GM21825 (cell line): ENCODE results near the gene SLC25A21.

ENCODE experiments used
- ATAC-seq: cut with Tn5 transposase; IDR thresholded peaks from one replicate; pipeline ENCODE4 v1.9.1; 2021; ENCODE audit warnings: mild to moderate bottlenecking, moderate library complexity; ENCODE audit not compliant: unreplicated experiment

SLC25A21 gene

GRCh38 chr14:36791402-36791801, 381.0 kb downstream of the SLC25A21 start:
- ATAC-seq, result no peak

- no peak for ATAC-seq
Measured at GRCh38 chr14:36785511-36785910, 386.9 kb downstream of the SLC25A21 start.

- ATAC-seq, result no peak
Measured at GRCh38 chr14:36784541-36784940, 387.9 kb downstream of the SLC25A21 start.

DNA sequence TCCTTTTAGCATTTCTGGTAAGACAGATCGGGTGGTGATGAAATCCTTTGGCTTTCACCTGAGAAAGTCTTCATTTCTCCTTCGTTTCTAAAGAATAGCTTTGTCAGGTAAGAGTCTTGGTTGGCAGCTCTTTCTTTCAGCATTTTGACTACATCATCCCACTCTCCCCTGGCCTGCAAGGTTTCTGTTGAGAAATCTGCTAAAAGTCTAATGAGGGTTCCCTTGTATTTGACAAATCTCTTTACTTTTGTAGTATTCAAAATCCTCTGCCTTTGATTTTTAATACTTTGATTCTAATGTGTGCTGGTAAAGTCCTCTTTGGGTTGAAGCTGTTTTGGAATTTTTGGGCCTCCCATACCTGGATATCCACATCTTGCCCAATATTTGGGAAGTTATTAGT, 390.5 kb downstream of the SLC25A21 start:
- ATAC-seq, result no peak

DNA sequence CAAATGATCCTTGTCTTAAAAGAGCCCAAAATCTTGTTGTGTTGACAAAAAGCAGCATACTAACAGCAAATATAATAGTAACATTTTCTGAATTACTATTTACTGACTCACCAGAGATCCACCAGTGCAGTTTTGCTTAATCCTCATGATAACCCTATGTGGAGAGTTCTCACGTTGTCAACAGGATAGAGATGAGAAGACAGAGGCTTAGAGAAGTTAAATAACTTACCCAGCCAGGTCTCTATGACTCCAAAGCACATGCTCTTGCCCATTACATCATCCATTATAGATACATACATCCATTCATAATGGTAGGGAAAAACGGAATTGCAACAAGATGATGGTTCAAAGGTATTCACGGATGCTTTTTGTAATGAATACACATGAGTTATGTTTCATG, 398.8 kb downstream of the SLC25A21 start:
- no peak for ATAC-seq

DNA sequence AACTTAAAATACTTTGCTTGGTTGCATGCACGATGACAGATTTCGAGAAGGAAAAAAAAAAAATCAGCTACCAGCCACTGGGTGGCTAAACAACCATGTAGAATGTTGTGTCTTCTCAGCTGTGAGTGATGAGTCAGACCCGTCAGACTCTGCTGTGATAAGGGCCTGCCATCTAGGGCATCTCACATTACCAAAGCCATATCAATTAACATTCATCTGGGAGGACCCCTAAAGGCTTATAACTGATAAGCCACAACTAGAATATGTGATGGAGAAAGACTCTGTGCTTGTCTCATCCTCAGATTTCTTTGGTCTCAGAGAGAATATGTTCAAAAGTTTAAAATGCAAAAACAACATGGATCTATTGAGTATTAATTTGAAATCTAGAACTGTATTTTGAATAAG, 399.3 kb downstream of the SLC25A21 start:
- ATAC-seq, result no peak

GRCh38 chr14:36771028-36771640, 401.3 kb downstream of the SLC25A21 start:
- ATAC-seq, result no peak

DNA sequence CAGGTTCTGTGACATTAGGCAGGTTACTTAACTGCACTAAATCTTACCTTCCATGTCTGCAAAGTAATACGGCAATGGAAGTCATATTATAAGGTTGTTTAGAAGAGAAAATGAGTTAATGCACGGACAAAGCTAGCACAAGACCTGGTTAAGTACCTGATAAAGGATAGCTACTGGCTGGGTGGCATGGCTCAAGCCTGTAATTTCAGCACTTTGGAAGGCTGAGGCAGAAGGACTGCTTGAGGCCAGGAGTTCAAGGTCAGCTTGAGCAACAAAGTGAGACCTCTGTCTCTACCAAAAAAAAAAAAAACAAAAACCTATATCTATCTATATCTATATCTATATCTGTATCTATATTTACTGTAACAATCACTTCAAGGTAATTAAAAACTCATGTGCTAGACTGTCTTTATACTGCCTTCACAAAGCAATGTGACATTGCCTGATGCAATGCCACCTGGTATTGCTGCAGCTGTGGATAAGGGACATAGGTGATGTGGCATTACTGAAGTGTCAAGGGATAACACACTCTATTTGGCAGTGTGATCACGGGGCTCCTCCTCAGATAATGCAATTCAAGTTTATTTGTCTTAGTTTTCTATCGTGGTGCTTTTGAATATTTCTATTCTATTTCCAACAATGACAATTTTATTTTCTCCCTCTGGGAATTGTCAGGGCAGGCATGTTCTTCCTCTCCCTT, 403.6 kb downstream of the SLC25A21 start:
- no peak for ATAC-seq

GRCh38 chr14:36767603-36768281, 404.7 kb downstream of the SLC25A21 start:
- no peak for ATAC-seq

- ATAC-seq, result no peak
Measured at GRCh38 chr14:36766974-36767373, 405.4 kb downstream of the SLC25A21 start.

GRCh38 chr14:36757734-36758601, 414.4 kb downstream of the SLC25A21 start:
- ATAC-seq, result no peak

- ATAC-seq, result no peak
Measured at GRCh38 chr14:36756226-36756625, 416.2 kb downstream of the SLC25A21 start.

GRCh38 chr14:36755756-36756155, 416.6 kb downstream of the SLC25A21 start:
- no peak for ATAC-seq

- no peak for ATAC-seq
Measured at GRCh38 chr14:36751920-36752319, 420.5 kb downstream of the SLC25A21 start.

GRCh38 chr14:36751106-36751505, 421.3 kb downstream of the SLC25A21 start:
- ATAC-seq, result no peak

DNA sequence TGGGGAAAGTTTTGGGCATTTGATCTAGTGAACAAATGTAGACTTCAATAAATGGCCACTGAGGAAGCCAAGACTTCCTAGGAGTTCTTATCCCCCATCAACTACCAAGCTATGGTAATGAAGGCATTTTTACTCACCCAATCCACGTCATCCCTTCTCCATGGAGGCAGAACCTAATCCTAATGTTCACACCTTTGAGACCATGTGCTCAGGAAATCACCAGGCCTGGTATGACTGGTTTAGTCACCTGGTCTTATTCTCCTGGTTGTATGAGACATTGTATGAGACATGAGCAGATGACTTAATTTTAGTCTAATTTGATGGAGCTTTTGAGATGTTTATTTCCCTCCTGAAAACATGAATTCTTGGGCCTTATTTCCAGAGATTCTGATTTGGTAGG, 422.2 kb downstream of the SLC25A21 start:
- ATAC-seq, result no peak

- ATAC-seq, result no peak
Measured at GRCh38 chr14:36748610-36749213, 423.7 kb downstream of the SLC25A21 start.

- no peak for ATAC-seq
Measured at GRCh38 chr14:36747411-36748184, 424.8 kb downstream of the SLC25A21 start.

- ATAC-seq, result no peak
Measured at GRCh38 chr14:36746872-36747271, 425.5 kb downstream of the SLC25A21 start.

DNA sequence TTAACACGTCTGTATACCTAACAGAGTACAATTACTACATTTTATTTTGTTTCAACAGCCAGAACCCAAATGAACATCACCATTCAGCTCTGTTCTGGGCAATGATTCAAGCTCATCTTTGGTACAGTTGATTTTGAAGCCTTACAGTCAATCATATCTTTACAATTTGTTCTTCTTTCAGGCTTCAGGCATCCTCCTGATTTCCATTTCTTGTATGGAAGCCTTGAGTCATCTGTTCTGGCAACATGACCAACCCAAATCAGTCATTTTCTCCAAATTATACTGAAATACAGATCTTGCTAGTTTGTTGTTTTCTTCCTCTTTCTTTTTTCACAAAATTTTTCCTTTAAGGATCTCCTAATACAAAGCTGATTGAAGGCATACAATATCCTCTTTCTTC, 430.5 kb downstream of the SLC25A21 start:
- no peak for ATAC-seq
